Caco-2 (cell line): ENCODE results near the gene DET1. TPM values are rescaled to one million over a fixed set of nuclear protein-coding genes. Genes with fewer than 3 reads are reported as not detected.

Experiments used
- BruUV-seq: library from RNA; stranded (reverse); fragments of 400-500 nt; replicated peaks from 2 replicates; lab custom pipeline; 2021; lab: Mats Ljungman, UMichigan
- CTCF ChIA-PET: fragments of 300-600 bp; sonication (Branson Sonifier 250); formaldehyde crosslinking; loops from one replicate; lab custom pipeline; 2022; ENCODE audit warnings: antibody characterized with exemption; lab: Charles Lee
- POLR2A ChIA-PET: fragments of 300-600 bp; sonication (Branson Sonifier 250); formaldehyde crosslinking; loops from one replicate; lab custom pipeline; 2022; ENCODE audit warnings: antibody characterized with exemption; lab: Charles Lee
- DNase-seq, 2 experiments: peaks; one replicate each; pipeline versions ENCODE4 v3.0.0 to v3.0.0-alpha.2; 2020 to 2022
- H3K27me3 ChIP-seq: replicated peaks from 2 replicates; pipeline ENCODE4 v1.6.0; 2011; ENCODE audit warnings: low read length; ENCODE audit not compliant: control insufficient read depth, insufficient read depth
- H3K36me3 ChIP-seq: 2 replicates; pipeline ENCODE4 v1.5.1; 2011; ENCODE audit warnings: low read length; ENCODE audit not compliant: control insufficient read depth, insufficient read depth
- H3K4me1 ChIP-seq: fragments of 250-450 bp; sonication (Bioruptor Pico); 2 replicates; pipeline ENCODE4 v1.5.1; 2020; ENCODE audit warnings: mild to moderate bottlenecking
- H3K4me3 ChIP-seq: 2 replicates; pipeline ENCODE4 v1.5.1; 2011; ENCODE audit warnings: low read depth, mild to moderate bottlenecking, control low read depth, low read length
- H3K9me3 ChIP-seq: fragments of 250-450 bp; sonication (Bioruptor Pico); 2 replicates; pipeline ENCODE4 v1.5.1; 2020; ENCODE audit warnings: mild to moderate bottlenecking, moderate library complexity
- H3K27ac Mint-ChIP-seq: one replicate; pipeline ENCODE4 v1.8.0; 2022; ENCODE audit warnings: mixed read lengths; ENCODE audit not compliant: unreplicated experiment
- H3K27me3 Mint-ChIP-seq: one replicate; pipeline ENCODE4 v1.8.0; 2022; ENCODE audit warnings: mixed read lengths; ENCODE audit not compliant: insufficient read depth, unreplicated experiment
- H3K36me3 Mint-ChIP-seq: one replicate; pipeline ENCODE4 v1.8.0; 2022; ENCODE audit warnings: mild to moderate bottlenecking, mixed read lengths; ENCODE audit not compliant: insufficient read depth, unreplicated experiment
- H3K4me1 Mint-ChIP-seq: one replicate; pipeline ENCODE4 v1.8.0; 2022; ENCODE audit warnings: low read depth, mixed read lengths; ENCODE audit not compliant: unreplicated experiment
- H3K4me3 Mint-ChIP-seq: one replicate; pipeline ENCODE4 v1.8.0; 2022; ENCODE audit warnings: mild to moderate bottlenecking, moderate library complexity, mixed read lengths; ENCODE audit not compliant: unreplicated experiment
- H3K9me3 Mint-ChIP-seq: one replicate; pipeline ENCODE4 v1.8.0; 2022; ENCODE audit warnings: mixed read lengths; ENCODE audit not compliant: unreplicated experiment
- intact Hi-C: fragments of 100-400 bp; cut with micrococcal nuclease; formaldehyde crosslinking; loops from one replicate; pipeline ENCODE4 v1.10.0; 2022; ENCODE audit not compliant: unreplicated experiment
- total RNA-seq: library from RNA; stranded (reverse); gene quantifications from 2 replicates; pipeline ENCODE4 v1.2.3, GENCODE V29; 2022
- TF ChIP-seq, protein P1 (sequence below), 2 experiments: fragments of 200-600 bp in 1 of 2; IDR thresholded peaks; 1 replicate in 1 of 2; 2 replicates in 1 of 2; pipeline versions ENCODE4 v1.5.1 to v1.8.0; 2011 to 2022; ENCODE audit warnings: antibody characterized with exemption in 1 of 2, control low read depth in 1 of 2, inconsistent platforms in 1 of 2, low read depth in 1 of 2, low read length in 1 of 2, mild to moderate bottlenecking in 1 of 2, moderate library complexity in 1 of 2; ENCODE audit not compliant: insufficient read depth in 1 of 2, severe bottlenecking in 1 of 2, unreplicated experiment in 1 of 2

DET1 gene
- total RNA-seq, 1 experiment from 2014 or later, result 2.0 TPM

- Mint-ChIP-seq H3K27ac (peak overlapping the region; percentile 98), H3K9me3 (no peaks in the 10 kb centered on the region), H3K4me1 (peaks cover 6% of the 10 kb centered on the region), H3K27me3 (no peaks in the 10 kb centered on the region), H3K36me3 (peaks cover 42% of the 10 kb centered on the region), H3K4me3 (peak overlapping the region; percentile 96)
- TF ChIP-seq, protein P1, sequence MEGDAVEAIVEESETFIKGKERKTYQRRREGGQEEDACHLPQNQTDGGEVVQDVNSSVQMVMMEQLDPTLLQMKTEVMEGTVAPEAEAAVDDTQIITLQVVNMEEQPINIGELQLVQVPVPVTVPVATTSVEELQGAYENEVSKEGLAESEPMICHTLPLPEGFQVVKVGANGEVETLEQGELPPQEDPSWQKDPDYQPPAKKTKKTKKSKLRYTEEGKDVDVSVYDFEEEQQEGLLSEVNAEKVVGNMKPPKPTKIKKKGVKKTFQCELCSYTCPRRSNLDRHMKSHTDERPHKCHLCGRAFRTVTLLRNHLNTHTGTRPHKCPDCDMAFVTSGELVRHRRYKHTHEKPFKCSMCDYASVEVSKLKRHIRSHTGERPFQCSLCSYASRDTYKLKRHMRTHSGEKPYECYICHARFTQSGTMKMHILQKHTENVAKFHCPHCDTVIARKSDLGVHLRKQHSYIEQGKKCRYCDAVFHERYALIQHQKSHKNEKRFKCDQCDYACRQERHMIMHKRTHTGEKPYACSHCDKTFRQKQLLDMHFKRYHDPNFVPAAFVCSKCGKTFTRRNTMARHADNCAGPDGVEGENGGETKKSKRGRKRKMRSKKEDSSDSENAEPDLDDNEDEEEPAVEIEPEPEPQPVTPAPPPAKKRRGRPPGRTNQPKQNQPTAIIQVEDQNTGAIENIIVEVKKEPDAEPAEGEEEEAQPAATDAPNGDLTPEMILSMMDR (IDR thresholded peaks at IDR 0.05; ENCODE audit: insufficient read depth in 1 of 2, low read depth in 1 of 2, low read length in 1 of 2, severe bottlenecking in 1 of 2, unreplicated experiment in 1 of 2), result peak in 1 of 2 experiments; percentile 8
- peaks cover 6% of the 10 kb centered on the region for H3K4me1 ChIP-seq
- H3K27me3 ChIP-seq, result no peaks in the 10 kb centered on the region
- peak overlapping the region; percentile 90 for H3K4me3 ChIP-seq
- no peaks in the 10 kb centered on the region for H3K9me3 ChIP-seq
- no peaks in the 10 kb centered on the region for H3K36me3 ChIP-seq
- ChIA-PET CTCF (interaction anchor here (0.9 to 1.7 kb wide), 5 partner anchors 10 to 170 kb away, joined by 3 to 7 read pairs (median 3); no protein-coding TSS in a partner anchor), POLR2A (interaction anchor here (0.6 to 1.2 kb wide), 4 partner anchors 132 to 522 kb away, joined by 3 to 14 read pairs (median 6); partner anchors contain the start of genes AEN and ISG20)
- TSS peak; percentile 59 for BruUV-seq
- DNase-seq, result peak in 1 of 2 experiments; percentile 15
- intact Hi-C loops, result loop anchor here (5.0 kb wide), 1 partner anchor 79 kb away; the partner anchor contains the start of gene DET1
These were observed 78.4 kb downstream of the DET1 start for GRCh38 chr15:88467935-88468528.

- H3K27me3 ChIP-seq, result no peaks in the 10 kb centered on the region
- DNase-seq, result peak; percentile 87 to 90
- H3K9me3 Mint-ChIP-seq, result no peaks in the 10 kb centered on the region
- H3K4me1 ChIP-seq, result peaks cover 6% of the 10 kb centered on the region
- peaks cover 43% of the 10 kb centered on the region for H3K36me3 Mint-ChIP-seq
- peak within 1 kb of the TSS; percentile 90 for H3K4me3 ChIP-seq
- peak within 1 kb of the TSS; percentile 96 for H3K4me3 Mint-ChIP-seq
- intact Hi-C loops, result loop anchor here (5.0 kb wide), 1 partner anchor 80 kb away; the partner anchor contains the start of gene DET1
- H3K36me3 ChIP-seq, result no peaks in the 10 kb centered on the region
- peak within 1 kb of the TSS; percentile 98 for H3K27ac Mint-ChIP-seq
- no TSS peak for BruUV-seq
- peaks cover 6% of the 10 kb centered on the region for H3K4me1 Mint-ChIP-seq
- CTCF ChIA-PET, result interaction anchor here (0.9 to 1.7 kb wide), 5 partner anchors 10 to 171 kb away, joined by 3 to 7 read pairs (median 3); no protein-coding TSS in a partner anchor
- POLR2A ChIA-PET, result interaction anchor here (0.6 to 1.2 kb wide), 4 partner anchors 133 to 523 kb away, joined by 3 to 14 read pairs (median 6); partner anchors contain the start of genes AEN and ISG20
- no peaks in the 10 kb centered on the region for H3K9me3 ChIP-seq
- H3K27me3 Mint-ChIP-seq, result no peaks in the 10 kb centered on the region
- TF ChIP-seq, protein P1 (IDR thresholded peaks at IDR 0.05; ENCODE audit: insufficient read depth in 1 of 2, low read depth in 1 of 2, low read length in 1 of 2, severe bottlenecking in 1 of 2, unreplicated experiment in 1 of 2), result no peak
These were observed 79.2 kb downstream of the DET1 start, which contains the start of the genes MRPL46 and MRPS11 for GRCh38 chr15:88467073-88467934. Gene MRPL46, minus strand, starts transcription at chr15:88467388. Its CDS starts 11 bp downstream, at chr15:88467377. Gene MRPS11, plus strand, starts transcription at chr15:88467708. Its CDS starts 10 bp downstream, at chr15:88467718.
